Activated T-helper 2 cell treated with anti-CD3 and anti-CD28 coated beads, Interferon-gamma antibody, Interleukin-2, Interleukin-4, amounts not matched to agents 10 μg/mL and 5 μg/mL and 100 μg/mL, durations not matched to agents 14 hours and 24 hours and 36 hours (primary cell): ENCODE data around the gene MRPL53. TPM values are rescaled to one million over a fixed set of nuclear protein-coding genes. Genes with fewer than 3 reads are reported as not detected.
"Not testable (repeated sequence)": the region's sequence is repeated elsewhere in the genome, so short reads cannot be mapped to it uniquely, and the experiment has no call there.

Experiments used
- DNase-seq: peaks from one replicate; pipeline ENCODE4 v3.0.0; 2021; ENCODE audit warnings: low spot score
- H3K27ac Mint-ChIP-seq: one replicate; pipeline ENCODE4 v1.8.0; 2021; ENCODE audit warnings: mixed read lengths
- H3K27me3 Mint-ChIP-seq: one replicate; pipeline ENCODE4 v1.8.0; 2021; ENCODE audit warnings: low read depth, mixed read lengths
- H3K36me3 Mint-ChIP-seq: one replicate; pipeline ENCODE4 v1.8.0; 2021; ENCODE audit warnings: low read depth, mixed read lengths
- H3K4me1 Mint-ChIP-seq: one replicate; pipeline ENCODE4 v1.8.0; 2021; ENCODE audit warnings: low read depth, mixed read lengths
- H3K4me3 Mint-ChIP-seq: one replicate; pipeline ENCODE4 v1.8.0; 2021; ENCODE audit warnings: low read depth, mild to moderate bottlenecking, moderate library complexity, mixed read lengths
- H3K9me3 Mint-ChIP-seq: one replicate; pipeline ENCODE4 v1.8.0; 2021; ENCODE audit warnings: mixed read lengths
- intact Hi-C: fragments of 100-400 bp; cut with micrococcal nuclease; formaldehyde crosslinking; loops from one replicate; pipeline ENCODE4 v1.15.1; 2023
- total RNA-seq: library from RNA; stranded (reverse); gene quantifications from 2 replicates; pipeline ENCODE4 v1.2.3, GENCODE V29; 2022

Gene MRPL53
- total RNA-seq, 1 donor from 2014 or later, result 102 TPM

DNA sequence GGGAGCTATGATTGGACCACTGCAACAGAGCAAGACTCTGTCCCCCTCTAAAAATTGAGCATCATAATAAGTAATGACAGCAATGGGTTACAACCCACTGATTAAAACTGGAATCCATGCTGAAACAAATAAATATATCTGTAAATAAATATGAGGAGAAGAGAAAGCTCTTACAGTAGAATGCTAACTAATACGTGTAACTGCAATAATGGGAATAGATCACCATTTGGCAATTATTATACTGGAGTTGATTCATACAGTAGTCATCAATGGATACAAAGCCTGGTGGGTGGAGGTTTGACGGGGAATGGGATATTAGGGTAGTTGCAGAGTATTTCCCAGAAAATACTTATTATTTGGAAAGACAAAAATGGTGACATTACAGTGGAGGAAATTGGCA, 23.7 kb downstream of the MRPL53 start:
- no peak for DNase-seq
- Mint-ChIP-seq H3K27me3 (peaks cover 24% of the 10 kb centered on the region), H3K27ac (no peak overlapping the region), H3K4me3 (no peak overlapping the region), H3K9me3 (no peaks in the 10 kb centered on the region), H3K36me3 (no peaks in the 10 kb centered on the region), H3K4me1 (peaks cover 10% of the 10 kb centered on the region)
- intact Hi-C loops, result no loop called here

DNA sequence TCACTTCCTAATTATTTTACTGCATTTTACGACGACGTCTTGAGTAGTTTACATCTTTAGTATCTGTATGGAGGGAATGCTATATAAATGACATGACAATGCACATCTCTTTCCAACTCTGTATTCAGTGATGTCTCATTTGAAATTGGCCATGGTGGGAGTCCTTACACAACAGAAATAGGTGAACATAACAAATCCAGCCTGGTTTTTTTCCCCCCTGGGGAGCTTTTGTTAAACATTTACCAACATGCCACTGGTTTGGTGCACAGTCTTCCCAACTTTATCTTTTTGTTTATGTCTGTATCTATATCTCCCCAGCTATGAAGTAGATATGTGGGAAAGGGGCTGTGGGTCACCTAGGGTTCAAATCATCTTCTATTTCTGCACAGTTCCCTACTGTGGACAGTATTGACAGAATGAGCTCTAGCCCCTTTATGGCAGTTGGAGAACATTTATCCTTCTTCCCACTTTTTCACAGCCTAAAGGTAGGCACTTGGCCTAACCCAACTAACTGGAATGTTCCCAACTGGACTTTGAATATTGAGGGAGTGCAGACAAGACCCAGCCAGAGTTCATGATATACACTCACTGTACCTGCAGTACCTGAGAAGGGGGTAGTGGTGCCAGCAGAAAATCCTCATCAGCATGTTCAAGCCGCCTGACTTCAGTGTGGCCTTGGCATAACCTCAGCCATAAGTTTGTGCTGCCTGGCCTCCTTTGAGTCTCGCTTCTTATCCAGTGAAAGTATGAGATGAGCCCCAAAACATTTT, 25.1 kb downstream of the MRPL53 start:
- DNase-seq, result no peak
- Mint-ChIP-seq H3K27ac (no peak overlapping the region), H3K27me3 (peaks cover 27% of the 10 kb centered on the region), H3K9me3 (no peaks in the 10 kb centered on the region), H3K36me3 (no peaks in the 10 kb centered on the region), H3K4me1 (peaks cover 2% of the 10 kb centered on the region), H3K4me3 (no peak overlapping the region)
- intact Hi-C loops, result no loop called here

DNA sequence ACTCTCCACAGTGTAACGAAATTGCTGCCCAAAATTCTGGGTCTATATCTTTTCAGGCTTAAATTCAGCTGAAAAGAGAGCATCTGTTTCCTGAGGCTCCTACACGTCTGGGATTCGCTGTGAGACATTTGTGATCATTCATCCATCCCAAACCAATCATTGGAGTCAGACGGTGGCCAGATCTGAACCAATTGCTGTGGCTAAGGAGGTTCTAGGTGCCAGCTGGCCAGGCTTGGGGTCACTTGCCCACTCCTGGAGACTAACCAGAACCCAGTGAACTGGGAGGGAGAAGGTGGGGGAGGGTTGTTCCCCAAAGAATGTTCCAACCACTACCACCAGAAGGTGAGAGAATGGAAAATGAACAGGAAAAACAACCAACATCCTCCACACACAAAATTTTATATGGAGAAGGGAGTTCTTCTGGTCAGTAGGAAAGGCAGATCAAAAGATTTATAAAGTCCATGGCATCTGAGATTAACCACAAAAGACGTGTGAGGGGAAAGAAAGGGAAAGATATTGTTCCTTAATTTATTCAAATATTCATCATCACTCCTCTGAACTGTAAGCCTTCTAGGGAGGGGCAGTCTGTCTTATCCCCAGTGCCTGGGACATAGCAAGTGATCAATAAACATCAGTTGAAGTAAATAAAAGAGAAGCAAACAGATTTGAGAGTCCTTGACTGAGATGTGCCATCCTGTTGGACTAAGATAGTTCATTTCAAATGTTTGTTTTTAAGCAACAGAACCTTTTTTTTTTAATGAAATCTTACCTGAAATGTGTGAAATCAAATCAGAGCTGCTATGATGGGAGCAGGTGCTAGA, 27.8 kb downstream of the MRPL53 start:
- Mint-ChIP-seq H3K27me3 (peaks cover 35% of the 10 kb centered on the region), H3K9me3 (no peaks in the 10 kb centered on the region), H3K27ac (no peak overlapping the region), H3K36me3 (no peaks in the 10 kb centered on the region), H3K4me3 (no peak overlapping the region), H3K4me1 (peaks cover 6% of the 10 kb centered on the region)
- intact Hi-C loops, result no loop called here
- DNase-seq, result no peak

DNA sequence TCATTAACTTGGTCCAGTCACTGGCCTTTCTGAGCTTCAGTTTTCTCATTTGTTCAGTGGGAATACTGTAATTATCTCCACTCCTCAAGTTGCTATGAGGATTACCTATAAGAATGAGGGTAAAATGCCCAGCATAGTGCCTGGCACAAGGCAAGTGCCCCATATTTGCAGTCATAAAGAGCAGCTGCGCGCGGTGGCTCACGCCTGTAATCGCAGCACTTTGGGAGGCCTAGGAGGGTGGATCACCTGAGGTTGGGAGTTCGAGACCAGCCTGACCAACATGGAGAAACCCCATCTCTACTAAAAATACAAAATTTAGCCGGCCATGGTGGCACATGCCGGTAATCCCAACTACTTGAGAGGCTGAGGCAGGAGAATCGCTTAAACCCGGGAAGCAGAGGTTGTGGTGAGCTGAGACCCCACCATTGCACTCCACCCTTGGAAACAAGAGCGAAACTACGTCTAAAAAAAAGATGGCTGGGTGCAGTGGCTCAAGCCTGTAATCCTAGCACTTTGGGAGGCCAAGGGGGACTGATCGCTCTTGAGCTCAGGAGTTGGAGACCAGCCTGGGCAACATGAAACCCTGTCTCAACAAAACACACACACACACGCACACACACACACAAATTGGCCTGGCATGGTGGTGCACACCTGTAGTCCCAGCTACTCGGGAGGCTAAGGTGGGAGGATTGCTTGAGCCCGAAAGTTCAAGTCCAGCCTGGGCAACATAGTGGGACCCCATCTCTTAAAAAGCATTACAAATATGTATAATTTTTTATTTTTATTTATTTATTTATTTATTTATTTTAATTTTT, 29.8 kb downstream of the MRPL53 start:
- Mint-ChIP-seq H3K27me3 (peaks cover 41% of the 10 kb centered on the region), H3K4me3 (peak overlapping the region; percentile 61)
- H3K36me3 Mint-ChIP-seq, intact Hi-C loops, H3K4me1 Mint-ChIP-seq, DNase-seq, H3K9me3 Mint-ChIP-seq, H3K27ac Mint-ChIP-seq: not testable (repeated sequence)

DNA sequence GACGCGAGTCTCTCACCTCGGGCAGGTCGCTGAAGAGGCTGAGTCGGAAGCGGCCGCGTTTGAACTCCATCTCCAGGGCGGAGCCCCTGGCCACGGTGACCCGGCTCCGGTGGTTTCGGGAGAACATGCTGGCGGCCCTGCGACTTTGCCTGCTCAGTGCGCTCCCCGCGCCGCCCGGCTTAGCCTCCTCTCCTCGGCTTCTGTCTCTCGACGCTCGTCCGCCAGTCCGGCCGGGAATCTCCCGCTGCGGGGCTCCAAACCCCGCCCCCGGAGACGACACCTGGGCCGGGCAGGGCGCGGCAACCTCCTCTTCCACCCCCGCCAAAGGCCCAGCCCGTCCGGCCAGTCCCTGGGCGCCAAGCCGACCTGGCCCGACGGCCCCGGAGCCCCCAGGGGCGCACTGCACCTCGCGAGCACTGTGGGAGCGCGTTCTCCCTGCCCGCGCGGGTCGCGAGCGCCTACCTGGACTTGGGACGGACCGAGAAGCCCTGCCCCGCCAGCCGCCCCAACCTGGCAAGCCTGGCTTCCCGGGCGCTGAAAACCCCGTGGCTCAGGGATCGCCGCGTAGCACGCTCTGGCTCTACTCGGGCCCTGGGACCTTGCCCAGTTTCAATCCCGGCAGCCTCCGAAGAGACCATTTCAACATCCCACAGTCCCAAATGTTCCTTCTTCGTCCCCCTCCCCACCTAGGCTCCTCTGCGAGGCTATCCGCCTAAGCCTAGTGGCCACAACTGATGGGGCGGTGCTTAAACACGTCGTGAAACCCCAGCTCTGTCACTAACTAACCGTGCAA, 30.6 kb downstream of the MRPL53 start, which contains the start of gene RTKN:
Gene RTKN (minus strand): TSS at position 248 of the 793 bp plus-strand sequence. CDS start 121 bp downstream, at position 127.
- H3K9me3 Mint-ChIP-seq, result no peaks in the 10 kb centered on the region
- no peak for DNase-seq
- H3K36me3 Mint-ChIP-seq, result no peaks in the 10 kb centered on the region
- no peak within 1 kb of the TSS for H3K27ac Mint-ChIP-seq
- H3K4me1 Mint-ChIP-seq, result peaks cover 10% of the 10 kb centered on the region
- H3K27me3 Mint-ChIP-seq, result peaks cover 35% of the 10 kb centered on the region
- intact Hi-C loops, result loop anchor here (2.0 kb wide), 1 partner anchor 19 kb away; no protein-coding TSS in a partner anchor
- peak within 1 kb of the TSS; percentile 61 for H3K4me3 Mint-ChIP-seq

DNA sequence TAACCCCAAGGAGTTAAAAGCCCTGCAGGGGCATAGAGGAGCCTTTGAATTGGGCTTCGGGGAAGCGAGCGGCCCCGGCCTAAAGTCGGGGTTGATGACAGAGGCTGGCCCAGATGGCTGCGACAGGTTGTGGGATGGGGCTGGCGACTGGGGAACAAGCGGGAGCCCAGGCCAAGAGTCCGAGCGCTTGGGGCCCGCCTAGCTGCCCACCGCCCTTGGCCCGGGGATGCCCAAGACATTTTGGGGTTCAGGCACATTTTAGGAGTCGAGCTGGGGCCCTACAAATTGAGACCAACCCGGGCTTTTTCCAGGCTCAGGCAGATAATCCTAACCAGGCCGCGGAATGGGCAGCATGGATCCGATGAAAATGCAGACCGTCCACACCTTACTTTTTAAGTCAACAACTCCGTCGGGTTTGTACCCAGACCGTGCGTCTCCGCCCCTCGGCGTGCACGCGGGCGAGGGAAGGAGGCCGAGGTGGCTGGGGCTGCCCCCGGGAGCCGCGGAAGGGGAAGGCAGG, 31.2 kb downstream of the MRPL53 start:
- Mint-ChIP-seq H3K9me3 (no peaks in the 10 kb centered on the region), H3K27ac (no peak overlapping the region), H3K4me1 (peaks cover 10% of the 10 kb centered on the region), H3K4me3 (no peak overlapping the region), H3K36me3 (no peaks in the 10 kb centered on the region), H3K27me3 (peaks cover 35% of the 10 kb centered on the region)
- no peak for DNase-seq
- intact Hi-C loops, result loop anchor here (2.0 kb wide), 1 partner anchor 18 kb away; no protein-coding TSS in a partner anchor

DNA sequence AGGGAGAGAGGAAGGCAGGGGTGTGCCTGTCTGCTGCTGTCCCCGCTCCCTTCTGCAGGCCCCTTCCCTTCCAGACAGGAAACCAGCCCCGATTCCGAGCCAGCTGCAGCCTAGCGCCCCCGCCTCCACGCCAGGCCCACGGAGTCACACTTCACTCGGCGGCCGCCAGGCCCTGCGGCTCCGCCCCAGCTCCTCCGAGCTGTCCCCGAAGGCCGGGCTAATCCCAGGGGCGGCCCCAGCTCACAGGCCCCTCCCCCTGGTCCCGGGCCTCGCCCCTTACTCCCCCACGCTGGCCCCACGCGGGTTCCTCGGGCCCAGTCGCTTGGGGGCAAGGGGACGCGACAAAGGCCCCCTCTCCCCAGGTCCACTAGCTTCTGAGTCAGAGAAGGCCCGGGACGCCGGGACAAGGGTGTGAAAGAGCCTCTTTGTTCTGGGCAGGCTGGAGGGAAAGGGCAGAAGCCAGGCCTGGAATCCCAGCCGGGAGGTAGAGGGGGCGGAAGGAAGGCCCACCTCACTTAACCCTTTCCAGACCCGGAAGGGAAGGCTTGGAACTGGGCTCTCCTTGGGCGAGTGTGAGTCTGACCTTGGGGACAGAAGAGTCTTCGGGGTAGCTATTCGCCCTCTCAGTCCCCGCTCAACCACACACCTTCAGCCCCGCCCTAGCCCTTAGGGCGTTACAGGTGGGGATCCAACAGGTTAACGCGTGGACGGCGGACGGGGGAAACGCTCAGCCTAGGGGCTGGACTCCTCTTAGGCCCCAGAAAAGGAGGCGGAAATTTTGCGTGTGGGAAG, 31.9 kb downstream of the MRPL53 start:
- peaks cover 35% of the 10 kb centered on the region for H3K27me3 Mint-ChIP-seq
- intact Hi-C loops, result loop anchor here (2.0 kb wide), 1 partner anchor 18 kb away; no protein-coding TSS in a partner anchor
- H3K4me1 Mint-ChIP-seq, result peaks cover 10% of the 10 kb centered on the region
- H3K4me3 Mint-ChIP-seq, result peak overlapping the region; percentile 51
- no peak overlapping the region for H3K27ac Mint-ChIP-seq
- no peaks in the 10 kb centered on the region for H3K36me3 Mint-ChIP-seq
- no peaks in the 10 kb centered on the region for H3K9me3 Mint-ChIP-seq
- no peak for DNase-seq

DNA sequence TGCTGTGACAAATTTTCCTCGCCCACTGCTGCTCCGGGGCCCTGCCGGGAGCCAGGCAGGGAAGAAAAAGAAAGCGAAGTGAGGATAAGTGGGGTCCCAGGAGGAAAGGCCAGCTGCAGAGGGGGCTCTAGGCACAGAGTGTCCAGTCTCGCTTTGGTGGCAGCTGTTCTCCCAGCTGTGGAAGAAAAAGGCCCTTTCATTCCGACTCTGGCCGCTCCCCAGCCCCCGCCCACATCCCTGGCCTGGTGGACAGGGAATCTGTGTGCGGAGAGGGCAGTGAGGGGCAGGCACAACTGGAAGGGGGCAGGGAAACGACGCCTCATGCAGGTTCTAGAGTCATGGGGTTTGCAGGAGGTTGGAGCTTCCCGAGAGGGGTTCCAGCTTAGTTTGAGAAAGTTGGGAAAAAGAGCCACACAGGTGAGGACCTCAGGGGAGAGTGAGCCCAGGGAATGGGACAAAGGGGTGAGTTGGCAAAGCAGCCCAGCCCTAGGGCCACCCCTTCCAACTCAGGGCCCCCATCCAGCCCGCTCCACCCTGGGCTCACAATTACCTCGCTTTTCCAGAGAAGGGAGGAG, 32.6 kb downstream of the MRPL53 start:
- no peak for DNase-seq
- H3K36me3 Mint-ChIP-seq, result no peaks in the 10 kb centered on the region
- intact Hi-C loops, result loop anchor here (2.0 kb wide), 1 partner anchor 17 kb away; no protein-coding TSS in a partner anchor
- no peaks in the 10 kb centered on the region for H3K9me3 Mint-ChIP-seq
- H3K4me1 Mint-ChIP-seq, result peaks cover 10% of the 10 kb centered on the region
- H3K27me3 Mint-ChIP-seq, result peaks cover 32% of the 10 kb centered on the region
- H3K4me3 Mint-ChIP-seq, result peak overlapping the region; percentile 34
- H3K27ac Mint-ChIP-seq, result no peak overlapping the region

DNA sequence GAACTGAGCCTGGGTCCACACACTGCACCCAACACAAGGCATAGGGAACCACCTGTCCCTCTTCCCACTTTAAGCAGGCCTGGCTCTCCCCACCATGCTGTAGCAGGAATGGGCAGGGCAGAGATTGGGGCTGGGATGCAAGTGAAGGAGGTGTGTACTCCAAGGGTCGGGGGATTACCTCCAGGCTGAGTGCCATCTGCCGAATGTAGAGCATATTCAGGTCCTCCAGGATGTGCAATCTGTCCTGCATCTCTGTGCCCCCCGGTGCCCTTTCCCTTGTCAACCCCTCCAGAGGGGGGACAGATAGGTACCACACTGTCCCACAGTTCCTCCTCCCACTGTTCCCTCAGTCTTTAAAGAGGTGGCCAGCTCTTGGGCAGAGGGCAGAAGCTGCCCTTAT, 33.1 kb downstream of the MRPL53 start:
- H3K27ac Mint-ChIP-seq, result no peak overlapping the region
- no peaks in the 10 kb centered on the region for H3K9me3 Mint-ChIP-seq
- peaks cover 10% of the 10 kb centered on the region for H3K4me1 Mint-ChIP-seq
- H3K27me3 Mint-ChIP-seq, result peaks cover 27% of the 10 kb centered on the region
- DNase-seq, result no peak
- H3K4me3 Mint-ChIP-seq, result no peak overlapping the region
- H3K36me3 Mint-ChIP-seq, result no peaks in the 10 kb centered on the region
- intact Hi-C loops, result no loop called here

DNA sequence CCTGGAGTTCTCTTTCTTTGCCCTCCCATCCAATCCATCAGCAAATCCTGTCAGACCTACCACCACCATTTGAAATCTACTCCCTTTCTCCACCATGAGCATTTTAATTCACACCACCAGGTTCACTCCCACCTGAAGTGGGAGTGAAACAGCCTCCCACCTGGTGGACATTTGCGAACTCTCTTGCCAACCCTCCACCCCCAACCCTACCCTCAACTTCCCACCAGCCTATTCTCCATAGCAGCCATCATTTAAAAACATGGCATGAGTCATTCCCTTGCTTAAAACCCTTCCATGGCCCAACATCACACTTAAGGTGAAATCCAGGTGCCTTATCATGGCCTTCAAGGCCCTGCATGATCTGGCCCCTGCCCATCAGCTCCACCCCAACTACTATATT, 34.2 kb downstream of the MRPL53 start:
- Mint-ChIP-seq H3K4me3 (no peak overlapping the region), H3K36me3 (no peaks in the 10 kb centered on the region), H3K4me1 (peaks cover 10% of the 10 kb centered on the region), H3K9me3 (no peaks in the 10 kb centered on the region), H3K27ac (no peak overlapping the region), H3K27me3 (peaks cover 21% of the 10 kb centered on the region)
- intact Hi-C loops, result no loop called here
- DNase-seq, result no peak
